GM20431 (cell line): Measurements from ENCODE around the gene CIT.

Experiments used
- in situ Hi-C: fragments of 300-500 bp; cut with MseI, MboI; formaldehyde crosslinking; loops from one replicate; pipeline ENCODE4 v1.15.0; 2020; ENCODE audit warnings: low sequenced_read_pairs; ENCODE audit not compliant: unreplicated experiment

Gene CIT

GRCh38 chr12:119857041-119857591 is 20.0 kb downstream of the CIT start:
- in situ Hi-C loops, result no loop called here

- in situ Hi-C loops, result no loop called here
Observed at GRCh38 chr12:119850330-119850729, 26.8 kb downstream of the CIT start.

GRCh38 chr12:119843100-119843499 is 34.0 kb downstream of the CIT start:
- in situ Hi-C loops, result no loop called here

GRCh38 chr12:119842380-119842779 is 34.7 kb downstream of the CIT start:
- in situ Hi-C loops, result no loop called here

GRCh38 chr12:119841433-119842210 is 35.5 kb downstream of the CIT start:
- in situ Hi-C loops, result no loop called here

GRCh38 chr12:119840582-119840981 is 36.5 kb downstream of the CIT start:
- in situ Hi-C loops, result no loop called here

- in situ Hi-C loops, result no loop called here
Observed at GRCh38 chr12:119840168-119840567, 37.0 kb downstream of the CIT start.

- in situ Hi-C loops, result no loop called here
Observed at GRCh38 chr12:119838826-119839600, 38.1 kb downstream of the CIT start.

GRCh38 chr12:119836781-119837180 is 40.3 kb downstream of the CIT start:
- in situ Hi-C loops, result no loop called here

GRCh38 chr12:119835068-119835467 is 42.1 kb downstream of the CIT start:
- in situ Hi-C loops, result no loop called here

GRCh38 chr12:119829439-119829838 is 47.7 kb downstream of the CIT start:
- in situ Hi-C loops, result no loop called here

- in situ Hi-C loops, result no loop called here
Observed at GRCh38 chr12:119828300-119828699, 48.8 kb downstream of the CIT start.

- in situ Hi-C loops, result no loop called here
Observed at GRCh38 chr12:119827760-119828159, 49.4 kb downstream of the CIT start.

GRCh38 chr12:119826661-119827445 is 50.3 kb downstream of the CIT start:
- in situ Hi-C loops, result no loop called here

GRCh38 chr12:119825262-119825661 is 51.9 kb downstream of the CIT start:
- in situ Hi-C loops, result no loop called here

GRCh38 chr12:119822046-119822445 is 55.1 kb downstream of the CIT start:
- in situ Hi-C loops, result no loop called here

GRCh38 chr12:119819322-119819721 is 57.8 kb downstream of the CIT start:
- in situ Hi-C loops, result no loop called here

GRCh38 chr12:119817546-119818343 is 59.4 kb downstream of the CIT start:
- in situ Hi-C loops, result no loop called here

GRCh38 chr12:119809023-119809422 is 68.1 kb downstream of the CIT start:
- in situ Hi-C loops, result no loop called here

GRCh38 chr12:119808441-119808840 is 68.7 kb downstream of the CIT start:
- in situ Hi-C loops, result no loop called here
